Stimulated activated CD4-positive, alpha-beta T cell treated with anti-CD3 and anti-CD28 coated beads, Interleukin-12 subunit alpha, Interleukin-12 subunit beta, amount 100 ng/mL, for 4 hours (primary cell): ENCODE measurements around the gene CA6.
"Not testable (repeated sequence)": the region's sequence is repeated elsewhere in the genome, so short reads cannot be mapped to it uniquely, and the experiment has no call there.

Experiments
- DNase-seq: peaks from one replicate; pipeline ENCODE4 v3.0.0-alpha.2; 2020

Gene CA6

GRCh38 chr1:9009438-9010370 lies 64.0 kb downstream of the CA6 start:
- peak; percentile 13 for DNase-seq

- DNase-seq = no peak
Measured at GRCh38 chr1:9010781-9011323, 65.2 kb downstream of the CA6 start.

- DNase-seq = no peak
Measured at GRCh38 chr1:9013819-9014218, 68.2 kb downstream of the CA6 start.

- DNase-seq = no peak
Measured at GRCh38 chr1:9014475-9015375, 69.1 kb downstream of the CA6 start.

GRCh38 chr1:9016455-9016854 lies 70.8 kb downstream of the CA6 start:
- DNase-seq = no peak

- DNase-seq = no peak
Measured at GRCh38 chr1:9018333-9018732, 72.7 kb downstream of the CA6 start.

- DNase-seq = no peak
Measured at GRCh38 chr1:9019896-9020295, 74.2 kb downstream of the CA6 start.

- DNase-seq = no peak
Measured at GRCh38 chr1:9020305-9020704, 74.6 kb downstream of the CA6 start.

- DNase-seq = not testable (repeated sequence)
Measured at GRCh38 chr1:9022026-9022738, 76.5 kb downstream of the CA6 start.

- no peak for DNase-seq
Measured at GRCh38 chr1:9022773-9023172, 77.1 kb downstream of the CA6 start.
